Measurements from ENCODE around the gene SMYD1.

DNA sequence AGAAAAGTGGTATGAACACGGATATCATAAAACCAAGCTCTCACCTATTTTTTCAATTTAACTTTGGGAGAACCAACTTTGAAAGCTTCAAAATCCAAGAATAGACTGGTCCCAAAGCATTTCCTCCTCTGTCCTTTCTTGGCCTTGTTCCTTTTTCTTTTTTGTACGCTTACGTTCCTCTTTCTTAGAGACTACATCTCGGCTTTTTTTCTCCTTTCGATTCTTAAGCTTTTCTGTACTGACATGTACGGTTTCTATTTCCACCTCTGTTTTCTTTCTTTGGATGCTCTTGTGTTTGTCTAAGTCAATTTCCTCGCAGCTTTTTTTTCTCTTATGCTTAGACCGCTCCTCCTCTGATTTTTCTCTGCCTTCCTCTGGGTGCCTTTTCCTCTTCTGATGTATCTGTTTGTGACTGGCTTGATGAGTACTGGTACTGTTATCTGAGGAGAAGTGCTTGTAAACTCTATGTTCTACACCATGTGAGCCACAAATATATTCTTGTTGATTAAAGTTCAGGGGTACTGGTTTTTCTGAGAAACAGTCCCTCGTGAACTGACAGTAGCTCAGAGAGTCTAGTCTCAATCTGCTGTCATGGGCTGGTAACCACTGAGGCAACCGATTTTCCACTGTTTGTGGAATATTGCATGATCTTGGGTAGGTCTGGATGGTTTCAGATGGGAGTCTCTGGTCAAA, 39.8 kb upstream of the SMYD1 start:
- no peak for TF ChIP-seq EZH2phosphoT487 (IDR thresholded peaks at IDR 0.05)
- TF ChIP-seq, protein P1, sequence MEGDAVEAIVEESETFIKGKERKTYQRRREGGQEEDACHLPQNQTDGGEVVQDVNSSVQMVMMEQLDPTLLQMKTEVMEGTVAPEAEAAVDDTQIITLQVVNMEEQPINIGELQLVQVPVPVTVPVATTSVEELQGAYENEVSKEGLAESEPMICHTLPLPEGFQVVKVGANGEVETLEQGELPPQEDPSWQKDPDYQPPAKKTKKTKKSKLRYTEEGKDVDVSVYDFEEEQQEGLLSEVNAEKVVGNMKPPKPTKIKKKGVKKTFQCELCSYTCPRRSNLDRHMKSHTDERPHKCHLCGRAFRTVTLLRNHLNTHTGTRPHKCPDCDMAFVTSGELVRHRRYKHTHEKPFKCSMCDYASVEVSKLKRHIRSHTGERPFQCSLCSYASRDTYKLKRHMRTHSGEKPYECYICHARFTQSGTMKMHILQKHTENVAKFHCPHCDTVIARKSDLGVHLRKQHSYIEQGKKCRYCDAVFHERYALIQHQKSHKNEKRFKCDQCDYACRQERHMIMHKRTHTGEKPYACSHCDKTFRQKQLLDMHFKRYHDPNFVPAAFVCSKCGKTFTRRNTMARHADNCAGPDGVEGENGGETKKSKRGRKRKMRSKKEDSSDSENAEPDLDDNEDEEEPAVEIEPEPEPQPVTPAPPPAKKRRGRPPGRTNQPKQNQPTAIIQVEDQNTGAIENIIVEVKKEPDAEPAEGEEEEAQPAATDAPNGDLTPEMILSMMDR (IDR thresholded peaks at IDR 0.05), result no peak

Data from neural progenitor cell (in vitro differentiated cells).